Left lung (tissue), 10 donors: ENCODE data around the gene GATAD2A. TPM values are rescaled to one million over a fixed set of nuclear protein-coding genes. Genes with fewer than 3 reads are reported as not detected.

Experiments used
- ATAC-seq: fragments of 200-7000 bp; cut with Tn5 transposase; one replicate; pipeline ENCODE4 v1.9.1; 2020; ENCODE audit warnings: moderate library complexity
- DNase-seq, 4 donors: peaks; one replicate each; pipeline ENCODE4 v3.0.0-alpha.2; 2013 to 2020
- H3K27ac ChIP-seq, 2 donors: fragments of 200-600 bp; sonication (generic) in 1 of 2; one replicate each; pipeline versions ENCODE4 v1.5.0 to v1.8.0; 2020 to 2021
- H3K27me3 ChIP-seq, 2 donors: fragments of 200-600 bp; sonication (generic) in 1 of 2; one replicate each; pipeline versions ENCODE4 v1.5.0 to v1.8.0; 2020 to 2021
- H3K36me3 ChIP-seq, 2 donors: fragments of 200-600 bp; sonication (generic) in 1 of 2; one replicate each; pipeline versions ENCODE4 v1.5.0 to v1.8.0; 2020 to 2021
- H3K4me1 ChIP-seq, 2 donors: fragments of 200-600 bp; one replicate each; pipeline ENCODE4 v1.8.0; 2021
- H3K4me3 ChIP-seq, 2 donors: fragments of 200-600 bp; sonication (generic) in 1 of 2; one replicate each; pipeline versions ENCODE4 v1.5.0 to v1.8.0; 2020 to 2021; ENCODE audit warnings: mild to moderate bottlenecking in 1 of 2
- H3K9me3 ChIP-seq, 2 donors: fragments of 200-600 bp; sonication (generic) in 1 of 2; one replicate each; pipeline versions ENCODE4 v1.5.0 to v1.8.0; 2020 to 2021
- intact Hi-C, 2 donors: fragments of 100-400 bp; cut with DNase I; formaldehyde crosslinking; loops; one replicate each; pipeline versions ENCODE4 v1.11.2 to v1.14.2; 2022
- polyA plus RNA-seq, 6 donors: library from polyadenylated mRNA; unstranded; fragments of 120-200 nt; gene quantifications; one replicate each; pipeline ENCODE4 v1.2.1, GENCODE V29; 2013; ENCODE audit not compliant: insufficient read length in 6 of 6
- total RNA-seq, 2 donors: library from RNA; stranded (reverse); fragmentation: NEBNext Ultra II Directional; extraction: Animal tissue kit (Norgen Biotek cat#: 25700); gene quantifications; one replicate each; pipeline ENCODE4 v1.2.1, GENCODE V29; 2021
- TF ChIP-seq, protein P1 (sequence below), 2 donors: fragments of 200-600 bp; sonication (generic) in 1 of 2; IDR thresholded peaks; one replicate each; pipeline versions ENCODE4 v1.5.0 to v1.8.0; 2021; ENCODE audit warnings: antibody characterized with exemption in 2 of 2
- donor health status: DM: no; HTN: yes; CAD: no.
- donor health status: DM: no; HTN: no; CAD: no.

Gene GATAD2A
- total and polyA plus RNA-seq, 8 donors, result 39.3 to 97.3 (median 49.0) TPM

DNA sequence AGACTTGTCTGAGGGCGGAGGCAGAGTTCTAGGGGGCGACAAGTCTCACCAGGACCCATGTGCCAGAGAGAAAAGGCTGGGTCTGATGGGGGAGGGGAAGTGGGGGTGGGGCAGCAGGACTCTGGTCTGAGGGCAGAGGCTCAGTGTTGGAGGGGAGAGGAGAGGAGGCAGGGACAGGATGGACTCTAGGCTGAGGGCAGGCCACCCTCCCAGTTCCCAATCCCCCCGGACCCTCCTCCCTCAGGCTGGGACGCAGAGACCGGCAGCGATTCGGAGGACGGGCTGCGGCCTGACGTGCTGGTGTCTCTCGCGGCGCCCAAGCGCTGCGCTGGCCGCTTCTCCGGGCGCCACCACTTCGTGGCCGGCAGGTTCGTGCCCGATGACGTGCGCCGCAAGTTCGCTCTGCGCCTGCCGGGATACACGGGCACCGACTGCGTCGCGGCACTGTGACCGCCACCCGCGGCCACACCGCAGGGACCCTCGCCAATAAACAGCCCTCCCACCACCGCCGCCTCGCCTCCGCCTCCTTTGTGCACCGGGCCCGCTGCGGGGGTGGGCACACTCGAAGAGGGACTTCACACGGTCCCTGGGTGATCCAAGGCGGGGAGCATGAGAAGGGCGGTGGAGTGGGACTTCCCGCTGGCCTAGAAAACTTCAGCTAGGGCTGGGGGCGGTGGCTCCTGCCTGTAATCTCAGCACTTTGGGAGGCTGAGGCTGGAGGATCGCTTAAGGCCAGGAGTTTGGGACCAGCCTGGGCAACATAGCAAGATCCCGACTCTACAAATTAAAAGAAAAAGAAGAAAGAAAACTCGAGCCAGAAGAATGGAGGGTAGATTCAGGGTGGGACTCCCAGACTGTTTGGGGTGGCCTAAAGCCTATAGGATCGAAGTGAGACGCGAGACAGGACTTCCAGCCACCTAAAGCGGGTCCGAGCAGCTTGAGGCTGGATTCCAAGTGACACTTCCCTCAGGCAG is 131.9 kb downstream of the GATAD2A start:
- H3K36me3 ChIP-seq, result no peaks in the 10 kb centered on the region
- H3K27ac ChIP-seq, result no peak overlapping the region
- H3K9me3 ChIP-seq, result no peaks in the 10 kb centered on the region
- H3K4me3 ChIP-seq, result no peak overlapping the region
- ATAC-seq (peak; percentile 14), DNase-seq (no peak)
- peaks cover 16 to 44% of the 10 kb centered on the region in 2 donors for H3K4me1 ChIP-seq
- intact Hi-C loops, result loop anchor here in 1 of 2 donors (10.0 kb wide), 1 partner anchor 417 kb away; no protein-coding TSS in a partner anchor
- H3K27me3 ChIP-seq, result peaks cover 33 to 60% of the 10 kb centered on the region in 2 donors
- TF ChIP-seq, protein P1, sequence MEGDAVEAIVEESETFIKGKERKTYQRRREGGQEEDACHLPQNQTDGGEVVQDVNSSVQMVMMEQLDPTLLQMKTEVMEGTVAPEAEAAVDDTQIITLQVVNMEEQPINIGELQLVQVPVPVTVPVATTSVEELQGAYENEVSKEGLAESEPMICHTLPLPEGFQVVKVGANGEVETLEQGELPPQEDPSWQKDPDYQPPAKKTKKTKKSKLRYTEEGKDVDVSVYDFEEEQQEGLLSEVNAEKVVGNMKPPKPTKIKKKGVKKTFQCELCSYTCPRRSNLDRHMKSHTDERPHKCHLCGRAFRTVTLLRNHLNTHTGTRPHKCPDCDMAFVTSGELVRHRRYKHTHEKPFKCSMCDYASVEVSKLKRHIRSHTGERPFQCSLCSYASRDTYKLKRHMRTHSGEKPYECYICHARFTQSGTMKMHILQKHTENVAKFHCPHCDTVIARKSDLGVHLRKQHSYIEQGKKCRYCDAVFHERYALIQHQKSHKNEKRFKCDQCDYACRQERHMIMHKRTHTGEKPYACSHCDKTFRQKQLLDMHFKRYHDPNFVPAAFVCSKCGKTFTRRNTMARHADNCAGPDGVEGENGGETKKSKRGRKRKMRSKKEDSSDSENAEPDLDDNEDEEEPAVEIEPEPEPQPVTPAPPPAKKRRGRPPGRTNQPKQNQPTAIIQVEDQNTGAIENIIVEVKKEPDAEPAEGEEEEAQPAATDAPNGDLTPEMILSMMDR (IDR thresholded peaks at IDR 0.05), result no peak

DNA sequence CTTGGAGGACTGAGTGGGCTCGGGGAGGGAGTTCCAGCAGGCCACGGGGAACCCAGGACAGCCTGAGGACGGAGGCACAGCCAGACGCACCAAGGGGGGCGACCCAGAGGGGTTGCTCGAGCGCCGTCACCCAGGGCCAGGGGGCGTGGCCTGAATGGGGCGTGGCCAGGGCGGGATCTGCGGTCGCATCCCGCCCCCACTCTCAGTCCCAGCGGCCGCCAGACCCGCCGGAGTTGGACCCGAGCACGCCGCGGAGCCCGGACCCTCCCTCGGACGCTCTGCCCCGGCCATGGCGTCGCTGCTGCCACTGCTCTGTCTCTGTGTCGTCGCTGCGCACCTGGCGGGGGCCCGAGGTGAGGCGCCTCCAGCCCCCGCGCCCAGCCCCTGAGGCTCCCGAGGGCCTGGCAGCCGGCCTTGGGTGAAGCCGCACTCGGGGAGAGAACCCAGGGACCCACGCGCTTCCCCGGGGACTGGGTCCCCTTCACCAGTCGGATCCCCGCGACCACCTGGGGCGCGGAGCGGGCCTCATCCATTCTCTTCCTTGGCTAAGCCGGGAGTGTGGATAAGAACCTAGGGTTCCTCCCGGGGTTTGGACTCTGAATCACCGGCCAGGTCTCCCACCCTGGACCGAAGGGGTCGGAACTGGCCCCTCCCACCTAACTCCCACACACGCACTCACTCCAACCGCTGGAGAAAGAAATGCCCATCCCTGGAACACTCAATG is 132.7 kb downstream of the GATAD2A start, which contains the start of gene CILP2:
Gene CILP2, plus strand, starts transcription at position 205 of the 724 bp plus-strand sequence. Its CDS starts 85 bp downstream, at position 290.
- Histone ChIP-seq H3K27ac (no peak within 1 kb of the TSS), H3K4me1 (peaks cover 16 to 39% of the 10 kb centered on the region in 2 donors), H3K36me3 (no peaks in the 10 kb centered on the region), H3K9me3 (no peaks in the 10 kb centered on the region), H3K4me3 (no peak within 1 kb of the TSS), H3K27me3 (peaks cover 33 to 68% of the 10 kb centered on the region in 2 donors)
- TF ChIP-seq, protein P1 (IDR thresholded peaks at IDR 0.05), result no peak
- intact Hi-C loops, result loop anchor here in 1 of 2 donors (10.0 kb wide), 1 partner anchor 417 kb away; no protein-coding TSS in a partner anchor
- DNase-seq (peak in 1 of 4 donors; percentile 62), ATAC-seq (peak; percentile 28)

DNA sequence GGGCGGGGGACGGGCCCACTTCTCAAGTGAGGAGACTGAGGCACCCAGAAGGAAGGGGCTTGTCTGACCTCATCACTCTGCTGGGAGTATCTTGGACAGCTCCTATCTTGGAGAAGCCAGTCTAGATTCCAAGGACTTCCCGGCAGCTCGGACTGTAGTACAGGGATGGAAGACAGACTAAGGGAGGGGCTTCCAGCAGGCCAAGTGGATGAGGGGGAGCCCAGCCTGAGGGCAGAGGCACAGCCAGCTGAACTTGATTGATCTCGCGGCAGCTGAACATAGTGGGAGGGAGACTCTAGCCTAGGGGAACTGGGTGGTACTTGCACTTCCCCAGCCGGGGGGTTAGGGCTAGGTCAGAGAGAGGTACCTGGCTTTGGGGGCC is 133.3 kb downstream of the GATAD2A start:
- DNase-seq (no peak), ATAC-seq (peak; percentile 6)
- no peak overlapping the region for H3K27ac ChIP-seq
- TF ChIP-seq, protein P1 (IDR thresholded peaks at IDR 0.05), result no peak
- peaks cover 16 to 39% of the 10 kb centered on the region in 2 donors for H3K4me1 ChIP-seq
- no peaks in the 10 kb centered on the region for H3K36me3 ChIP-seq
- H3K4me3 ChIP-seq, result no peak overlapping the region
- peaks cover 33 to 74% of the 10 kb centered on the region in 2 donors for H3K27me3 ChIP-seq
- no peaks in the 10 kb centered on the region for H3K9me3 ChIP-seq
- intact Hi-C loops, result loop anchor here in 1 of 2 donors (10.0 kb wide), 1 partner anchor 416 kb away; no protein-coding TSS in a partner anchor

DNA sequence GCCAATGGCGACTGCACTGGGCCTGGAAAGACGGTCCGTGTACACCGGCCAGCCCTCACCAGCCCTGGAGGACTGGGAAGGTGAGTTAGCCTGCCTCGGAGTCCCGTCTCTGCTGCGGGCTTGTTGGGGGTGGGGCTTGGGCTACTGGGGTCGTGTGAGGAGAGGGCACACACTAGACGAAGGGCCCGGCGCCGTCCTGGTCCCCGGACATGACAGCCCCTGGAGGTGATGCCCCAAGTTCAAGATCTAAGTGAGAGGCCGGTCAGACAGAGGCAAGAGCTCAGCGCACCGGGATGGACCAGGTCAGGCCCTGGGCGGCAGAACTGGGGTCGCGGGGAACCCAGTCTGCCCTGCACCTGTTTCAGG is 134.2 kb downstream of the GATAD2A start:
- H3K36me3 ChIP-seq, result no peaks in the 10 kb centered on the region
- H3K27ac ChIP-seq, result no peak overlapping the region
- no peak for ATAC-seq
- peaks cover 16 to 39% of the 10 kb centered on the region in 2 donors for H3K4me1 ChIP-seq
- peak in 1 of 4 donors; percentile 79 for DNase-seq
- H3K4me3 ChIP-seq, result no peak overlapping the region
- TF ChIP-seq, protein P1 (IDR thresholded peaks at IDR 0.05), result no peak
- H3K27me3 ChIP-seq, result peaks cover 33 to 83% of the 10 kb centered on the region in 2 donors
- intact Hi-C loops, result loop anchor here in 1 of 2 donors (10.0 kb wide), 1 partner anchor 415 kb away; no protein-coding TSS in a partner anchor
- H3K9me3 ChIP-seq, result no peaks in the 10 kb centered on the region
